SW 1271 (cell line): ENCODE measurements around the gene DGKE.

ENCODE experiments used
- DNase-seq, 2 experiments: peaks; one replicate each; lab custom pipeline; 2025; lab: John Stamatoyannopoulos, UW

DGKE gene

DNA sequence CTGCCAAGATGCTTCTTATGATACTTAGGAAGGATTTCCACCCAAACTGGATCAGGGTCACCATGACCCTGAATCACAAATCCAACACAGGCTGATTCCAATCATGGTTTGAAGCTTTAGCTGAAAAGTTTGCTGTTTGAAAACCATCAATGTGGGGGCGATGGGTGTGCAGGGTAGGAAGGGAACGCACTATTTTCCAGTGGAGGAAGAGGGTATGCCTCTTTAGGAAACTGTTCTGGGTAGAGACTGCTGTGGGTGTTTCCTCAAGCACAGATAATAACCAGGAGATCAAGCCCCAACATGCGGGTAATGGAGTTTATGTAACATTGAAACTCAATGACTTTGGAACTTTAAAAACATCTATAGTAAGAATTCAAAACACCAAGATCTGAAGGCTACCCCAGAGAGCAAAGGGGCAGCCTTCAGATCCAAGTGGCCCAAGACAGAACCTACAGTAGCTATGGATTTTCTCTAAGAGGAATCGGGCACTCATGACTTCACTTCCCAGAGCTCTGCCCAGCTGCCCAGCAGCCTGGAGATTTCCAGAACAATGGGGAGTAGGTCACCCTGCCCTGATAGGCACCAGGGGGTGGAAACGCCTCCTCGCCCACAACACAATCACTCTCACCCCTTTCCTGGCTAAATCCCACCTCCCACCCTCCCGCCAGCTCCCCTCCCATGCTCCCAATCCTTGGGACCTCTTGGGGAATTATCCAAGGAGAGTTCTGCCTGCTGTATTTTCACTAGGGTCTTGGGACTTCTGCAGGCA, 57.1 kb downstream of the DGKE start:
- DNase-seq = no peak

DNA sequence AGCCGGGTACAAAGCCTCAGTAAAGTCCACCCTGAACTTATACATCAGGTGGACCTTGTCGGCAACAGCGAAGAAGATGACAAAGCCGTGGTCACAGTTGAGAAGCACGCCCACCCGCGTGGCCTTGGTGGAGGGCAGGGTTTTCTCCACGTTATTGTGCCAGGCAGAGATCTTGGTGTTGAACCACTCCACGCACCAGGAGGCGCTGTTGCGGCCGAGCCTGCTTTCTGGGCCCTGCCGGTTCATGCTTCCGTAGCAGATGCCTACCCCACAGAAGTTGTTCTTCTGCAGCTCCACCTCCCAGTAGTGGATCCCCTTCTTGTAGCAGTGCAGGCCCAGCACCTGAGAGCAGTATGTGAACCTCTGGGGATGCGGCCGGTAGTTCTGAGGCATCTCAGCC, 57.8 kb downstream of the DGKE start:
- DNase-seq = no peak

DNA sequence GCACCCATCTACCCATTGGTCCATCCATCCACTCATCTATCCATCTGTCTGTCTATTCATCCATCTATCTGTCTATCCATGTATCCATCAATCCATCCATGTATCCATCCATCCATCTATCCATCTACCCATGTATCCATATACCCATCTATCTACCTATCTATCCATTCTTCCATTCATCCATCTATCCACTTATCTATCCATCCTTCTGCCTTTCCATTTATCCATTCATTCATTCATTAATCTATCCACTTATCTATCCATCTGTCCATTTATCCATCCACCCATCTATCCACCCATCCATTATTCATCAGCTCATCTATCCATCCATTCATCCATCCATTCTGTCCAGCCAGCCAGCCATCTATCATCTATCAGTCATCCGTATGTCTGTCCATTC, 58.4 kb downstream of the DGKE start:
- no peak for DNase-seq

DNA sequence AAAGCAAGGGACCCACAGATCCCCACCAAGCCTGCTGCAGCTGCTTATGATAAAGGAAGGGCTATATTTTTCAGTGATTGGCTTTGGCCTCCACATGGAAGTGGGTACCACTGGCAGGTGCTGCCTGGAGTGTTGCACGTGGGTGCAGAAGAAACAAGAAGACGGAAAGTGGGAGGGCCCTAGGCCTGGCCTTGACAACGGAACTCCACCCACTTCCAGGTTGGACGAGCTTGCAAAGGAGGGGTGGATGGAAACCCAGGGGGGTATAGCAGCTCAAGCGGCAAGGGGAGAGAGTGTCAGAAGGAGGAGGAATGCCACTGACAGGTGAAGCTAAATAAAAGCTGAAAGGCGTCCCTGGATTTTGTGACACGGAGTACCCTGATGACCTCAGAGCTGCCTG, 59.6 kb downstream of the DGKE start:
- DNase-seq = no peak

DNA sequence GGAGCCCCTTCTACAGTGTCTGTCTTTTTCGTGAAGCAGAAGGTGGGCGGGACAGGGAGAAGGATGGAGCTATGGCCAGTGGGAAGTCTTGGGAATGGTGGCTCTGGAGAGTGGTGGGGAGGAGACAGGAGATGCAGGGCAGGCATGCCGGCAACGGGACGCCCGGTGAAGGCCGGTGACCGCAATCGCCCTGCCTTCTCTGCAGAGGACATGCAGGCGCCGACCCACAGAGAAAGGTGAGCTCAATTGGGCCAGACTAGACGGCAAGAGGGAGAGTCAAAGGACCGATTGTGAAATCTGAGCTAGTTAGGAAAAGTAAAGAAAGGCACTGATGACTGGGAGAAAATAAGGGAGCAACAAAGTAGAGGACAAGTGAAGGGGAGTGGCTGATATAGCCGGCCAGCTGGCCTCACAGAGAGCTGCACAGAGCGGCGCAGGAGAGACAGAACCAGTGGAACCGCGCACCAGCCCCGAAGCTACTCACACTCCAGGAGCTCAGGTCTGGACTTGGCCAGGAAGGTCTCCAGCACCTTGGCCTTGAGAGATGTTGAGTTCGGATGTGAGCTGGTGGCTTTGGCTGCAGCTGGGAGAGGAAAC, 61.0 kb downstream of the DGKE start:
- DNase-seq = no peak

DNA sequence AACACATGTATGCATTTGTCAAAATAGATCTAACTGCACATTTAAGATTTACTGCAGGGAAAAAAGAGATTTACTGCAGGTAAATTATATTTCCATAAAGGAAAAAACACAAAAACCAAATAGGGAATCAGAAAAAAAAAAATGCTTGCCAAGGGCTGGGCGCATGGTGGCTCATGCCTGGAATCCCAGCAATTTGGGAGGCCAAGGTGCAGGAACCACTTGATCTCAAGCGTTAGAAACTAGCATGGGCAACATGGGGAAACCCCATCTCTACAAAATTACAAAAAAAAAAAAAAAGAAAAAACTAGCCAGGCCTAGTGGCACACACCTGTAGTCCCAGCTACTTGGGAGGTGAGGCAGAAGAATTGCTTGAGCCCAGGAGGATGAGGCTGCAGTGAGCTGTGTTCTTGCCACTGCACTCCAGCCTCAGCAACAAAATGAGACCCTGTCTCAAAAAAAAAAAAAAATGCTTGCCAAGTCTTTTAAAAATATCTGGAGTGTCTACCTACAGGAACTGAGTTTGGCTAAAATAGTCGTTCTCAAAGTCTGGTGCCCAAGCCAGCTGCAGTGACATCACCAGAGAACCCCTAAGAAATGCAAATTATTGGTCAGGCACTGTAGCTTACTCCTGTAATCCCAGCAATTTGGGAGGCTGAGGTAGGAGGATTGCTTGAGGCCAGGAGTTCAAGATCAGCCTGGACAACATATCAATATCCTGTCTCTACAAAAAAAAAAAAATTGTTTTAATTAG, 62.4 kb downstream of the DGKE start:
- DNase-seq = no peak

DNA sequence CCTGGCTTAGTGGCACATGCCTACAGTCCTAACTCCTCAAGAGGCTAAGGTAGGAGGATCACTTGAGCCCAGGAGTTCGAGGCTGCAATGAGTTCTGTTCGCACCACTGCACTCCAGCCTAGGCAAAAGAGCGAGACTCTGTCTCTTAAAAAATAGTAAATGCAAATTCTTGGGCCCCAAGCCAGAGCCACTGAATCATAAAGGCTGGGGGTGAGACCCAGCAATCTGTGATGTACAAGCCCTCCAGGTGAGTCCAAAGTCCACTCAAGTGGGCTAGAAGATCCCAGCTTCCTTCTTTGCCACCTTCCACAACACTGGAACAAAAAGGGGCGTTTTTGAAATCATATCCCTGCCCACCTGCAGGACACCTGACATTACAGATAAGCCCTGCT, 63.0 kb downstream of the DGKE start:
- no peak for DNase-seq

DNA sequence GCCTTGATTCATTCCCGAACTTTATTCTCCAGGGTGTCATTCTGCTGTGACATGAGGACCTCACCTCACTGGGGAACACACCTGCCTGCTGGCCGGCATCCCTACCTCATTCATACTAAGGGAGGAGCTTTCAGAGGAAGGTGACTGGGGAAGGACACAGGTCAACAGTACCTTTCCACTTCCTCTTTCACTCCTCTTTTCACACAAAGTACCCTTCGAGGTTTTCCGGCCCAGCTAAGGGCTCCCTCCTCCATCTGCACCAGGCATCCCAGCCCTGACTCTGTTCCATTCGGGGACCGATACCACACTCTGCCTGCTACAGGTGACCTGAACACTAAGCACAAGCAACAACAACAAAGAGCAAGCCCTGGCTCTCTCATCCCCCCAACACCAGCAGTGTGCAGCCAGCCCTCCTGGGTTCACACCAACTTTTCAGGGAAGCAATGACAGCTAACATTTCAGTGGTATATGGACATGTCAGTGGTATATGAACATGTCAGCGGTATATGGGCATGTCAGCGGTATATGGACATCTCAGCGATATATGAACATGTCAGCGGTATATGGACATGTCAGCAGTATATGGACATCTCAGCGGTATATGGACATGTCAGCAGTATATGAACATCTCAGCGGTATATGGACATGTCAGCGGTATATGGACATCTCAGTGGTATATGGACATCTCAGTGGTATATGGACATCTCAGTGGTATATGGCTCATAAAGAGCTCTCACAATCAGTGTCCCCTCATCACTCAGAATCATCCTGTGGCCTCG, 63.9 kb downstream of the DGKE start:
- DNase-seq = no peak

DNA sequence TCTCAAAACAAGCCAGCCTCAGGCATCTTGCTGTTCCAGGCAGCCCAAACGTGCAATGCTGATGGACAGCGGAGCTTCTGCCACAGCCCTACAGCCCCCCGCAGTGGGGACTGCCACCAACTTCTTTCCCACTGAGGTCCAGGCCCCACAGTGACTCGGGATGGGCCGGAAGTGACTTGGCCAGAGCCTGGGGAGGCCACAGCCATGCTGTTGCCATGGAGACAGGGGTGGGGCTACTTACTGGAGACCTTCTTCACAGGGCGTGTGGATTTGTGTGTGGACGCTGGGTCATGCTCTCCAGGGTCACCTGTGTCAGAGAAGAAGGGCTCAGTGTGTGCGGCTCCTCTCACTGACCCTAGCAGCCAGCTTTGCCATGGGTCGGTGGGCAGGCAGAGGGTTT, 64.9 kb downstream of the DGKE start:
- no peak for DNase-seq

DNA sequence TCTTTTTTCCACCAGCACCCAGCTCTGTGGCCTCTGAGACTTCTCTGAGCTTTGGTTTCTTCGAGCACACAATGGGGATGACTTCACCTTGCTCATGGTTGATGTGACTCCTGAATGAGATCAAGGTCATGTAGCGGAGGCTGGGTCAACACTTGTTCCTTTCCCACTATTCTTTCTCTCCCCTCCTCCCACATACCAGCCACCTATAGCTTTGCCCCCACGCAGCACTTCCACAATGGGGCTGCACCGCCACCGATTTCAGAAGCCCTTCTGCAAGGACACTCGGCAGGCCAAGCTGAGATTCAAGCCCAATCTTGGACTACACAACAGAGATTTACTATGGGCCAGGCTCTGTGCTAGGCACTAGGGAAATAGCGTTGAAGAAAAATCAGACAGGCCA, 65.5 kb downstream of the DGKE start:
- no peak for DNase-seq

DNA sequence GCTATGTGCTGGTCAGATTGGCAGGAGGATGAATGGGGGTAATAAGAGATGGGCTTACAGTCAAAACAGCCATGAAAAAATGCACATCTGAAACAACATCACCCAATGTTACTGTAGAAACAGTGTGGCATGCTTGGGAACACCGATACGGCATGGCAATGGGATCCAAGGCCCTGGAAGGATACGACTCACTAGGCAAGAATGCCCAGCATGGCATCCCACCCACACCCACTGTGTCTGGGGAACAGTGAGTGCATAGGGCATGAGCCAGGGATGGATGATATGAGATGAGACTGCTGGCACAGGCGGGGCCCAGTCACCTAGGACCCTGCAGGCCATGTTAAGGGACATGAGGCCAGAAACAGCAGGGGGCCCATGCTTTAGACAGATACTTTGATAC, 68.4 kb downstream of the DGKE start:
- peak; percentile 69 to 84 for DNase-seq

DNA sequence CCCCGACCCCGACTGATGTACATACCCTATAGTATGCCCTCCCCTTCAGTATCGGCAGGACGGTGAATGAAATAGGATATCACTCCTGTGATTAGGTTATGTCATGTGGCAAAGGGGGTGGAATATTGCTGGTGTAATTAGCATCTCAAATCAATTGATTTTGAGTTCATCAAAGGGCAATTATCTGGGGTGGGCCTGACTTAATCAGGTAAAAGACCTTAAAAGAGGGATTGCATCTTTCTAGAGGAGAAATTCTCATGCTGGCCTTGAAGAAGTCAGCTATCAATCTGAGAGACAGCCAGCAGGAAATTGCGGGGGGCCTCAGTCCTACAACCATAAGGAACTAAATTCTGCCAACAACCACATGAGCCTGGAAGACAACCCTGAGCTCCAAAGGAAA, 69.6 kb downstream of the DGKE start:
- no peak for DNase-seq

DNA sequence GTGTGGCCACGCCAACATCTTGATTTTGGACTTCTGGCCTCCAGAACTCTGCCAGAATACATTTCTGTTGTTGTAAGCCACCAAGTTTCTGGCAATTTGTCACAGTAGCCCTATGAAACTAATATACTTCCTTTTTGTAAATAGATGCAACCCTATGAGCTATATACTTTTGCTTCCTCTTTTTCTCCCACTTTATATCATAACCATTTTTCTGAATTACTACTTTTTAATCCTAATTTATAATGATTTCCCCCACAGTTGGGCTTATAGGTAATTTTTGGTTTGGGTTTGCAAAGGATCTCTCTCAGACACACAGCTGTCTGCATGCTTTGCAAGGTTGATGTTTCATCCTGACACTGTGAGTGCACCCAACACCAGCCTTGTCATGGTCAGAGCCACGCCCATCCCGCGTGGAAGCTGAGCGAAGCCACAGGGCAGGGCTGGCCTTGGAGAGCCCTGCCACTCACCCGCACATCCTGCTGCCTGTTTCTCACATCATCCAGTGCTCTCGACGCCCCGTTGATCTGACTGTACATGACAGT, 74.1 kb downstream of the DGKE start:
- no peak for DNase-seq

DNA sequence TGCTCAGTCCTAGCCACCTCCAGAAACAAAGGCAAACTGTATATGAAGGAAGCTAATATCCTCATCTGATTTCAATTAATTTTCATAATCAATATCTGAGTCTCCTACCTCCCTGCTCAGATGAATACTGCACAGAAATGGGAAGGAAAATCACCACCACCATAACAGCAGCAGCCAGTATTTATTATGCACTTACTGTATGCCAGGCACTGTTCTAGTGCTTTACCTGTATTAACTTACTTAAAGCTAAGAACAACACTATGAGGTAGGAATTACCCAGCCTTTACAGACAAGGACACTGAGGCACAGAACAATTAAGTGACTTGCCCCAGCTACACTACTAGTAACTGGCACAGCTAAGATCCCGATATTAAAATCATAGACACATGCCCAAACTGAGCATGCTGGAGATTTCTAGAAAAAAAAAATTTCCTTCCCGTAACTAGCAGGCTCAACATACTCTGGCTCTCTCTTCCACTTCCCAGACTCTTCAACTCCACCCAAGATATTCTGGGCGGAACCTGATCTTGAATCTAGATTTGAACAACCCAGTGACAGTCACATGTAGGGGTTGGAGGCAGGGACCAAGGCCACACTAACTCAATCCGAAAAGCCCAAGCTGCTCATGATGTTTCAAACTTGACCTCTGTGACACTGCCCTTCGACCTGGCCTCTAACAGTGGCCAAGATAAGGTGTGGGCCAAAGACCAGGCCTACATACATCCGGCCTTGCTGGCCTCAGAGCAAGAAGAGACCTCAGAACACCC, 76.0 kb downstream of the DGKE start:
- DNase-seq = no peak

DNA sequence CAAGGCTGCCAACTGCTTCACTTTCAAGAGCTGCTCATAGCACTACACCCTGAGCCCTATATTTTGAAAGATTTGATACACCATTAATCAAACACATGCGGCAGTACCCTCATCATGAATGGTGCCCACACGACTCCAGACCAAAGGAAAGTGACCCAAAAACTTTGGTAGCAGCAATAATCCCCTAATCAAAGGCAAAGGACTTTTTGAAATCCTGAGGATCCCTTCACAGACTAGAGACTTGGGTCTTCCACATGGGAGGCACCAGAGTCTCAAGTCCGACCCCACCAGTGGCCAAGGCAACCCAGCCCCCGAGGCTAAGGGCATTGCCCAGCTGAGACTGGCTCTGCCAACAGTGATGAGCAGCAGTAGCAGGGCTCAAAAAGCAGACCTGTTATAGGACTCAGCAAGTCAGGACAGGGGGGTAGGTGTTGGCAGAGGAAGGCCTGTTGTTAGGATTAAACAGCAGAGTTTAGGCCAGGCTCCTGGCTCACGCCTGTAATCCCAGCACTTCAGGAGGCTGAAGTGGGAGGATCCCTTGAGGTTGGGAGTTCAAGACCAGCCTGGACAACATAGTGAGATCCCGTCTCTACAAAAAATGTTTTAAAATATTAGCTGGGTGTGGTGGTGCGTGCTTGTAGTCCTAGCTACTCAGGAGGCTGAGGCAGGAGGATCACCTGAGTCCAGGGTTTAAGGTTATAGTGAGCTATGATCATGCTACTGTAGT, 76.7 kb downstream of the DGKE start:
- no peak for DNase-seq

DNA sequence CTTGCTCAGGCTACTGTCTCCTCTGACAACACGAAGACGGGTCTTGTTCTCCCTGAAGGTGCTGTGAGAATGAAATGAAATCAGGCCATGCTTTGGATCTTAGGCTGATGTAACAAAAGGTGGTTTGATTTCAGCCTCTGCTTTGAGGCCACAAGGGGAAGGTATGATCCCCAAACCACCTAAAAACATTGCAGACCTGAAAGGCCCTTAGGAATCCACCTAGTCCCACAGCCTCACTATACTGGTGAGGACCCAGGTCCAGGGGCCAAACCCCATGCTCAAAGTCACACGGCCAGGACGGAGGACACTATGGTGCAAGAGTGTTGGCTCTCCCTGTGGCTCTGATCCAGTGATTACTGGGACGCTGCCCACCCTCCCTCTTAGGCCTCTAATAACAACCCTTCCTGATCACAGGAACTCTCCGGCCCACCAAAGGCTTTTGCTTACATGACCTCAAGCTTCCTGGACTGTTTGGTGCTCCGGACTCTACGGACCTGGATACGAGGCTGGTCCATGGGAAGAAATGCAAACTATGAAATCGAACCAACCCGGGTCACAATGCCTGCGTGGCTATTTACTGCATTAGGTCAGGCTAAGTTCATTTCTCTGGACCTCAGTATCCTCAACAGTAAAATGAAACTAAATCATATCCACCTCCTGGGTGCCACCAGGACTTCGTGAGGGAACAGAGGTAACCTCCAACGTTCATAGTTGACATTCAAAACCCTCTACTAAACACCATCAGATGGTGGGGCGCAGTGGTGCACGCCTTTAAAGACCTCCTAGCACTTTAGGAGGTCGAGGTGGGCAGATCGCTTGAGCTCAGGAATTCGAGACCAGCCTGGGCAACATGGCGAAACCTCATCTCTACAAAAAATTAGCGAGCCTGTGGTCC, 78.4 kb downstream of the DGKE start:
- DNase-seq = no peak

DNA sequence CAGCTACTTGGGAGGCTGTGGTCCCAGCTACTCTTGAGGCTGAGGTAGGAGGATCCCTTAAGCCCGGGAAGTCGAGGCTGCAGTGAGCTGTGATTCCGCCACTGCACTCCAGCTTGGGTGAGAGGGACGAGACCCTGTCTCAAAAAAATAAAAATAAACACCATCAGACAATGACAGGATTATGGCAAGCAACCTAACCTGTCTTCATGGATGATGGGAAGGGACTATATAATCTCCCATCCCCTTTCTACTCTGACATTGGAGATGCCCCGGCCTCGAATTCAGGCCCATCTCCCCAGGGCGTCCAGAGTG, 79.0 kb downstream of the DGKE start:
- DNase-seq = no peak

DNA sequence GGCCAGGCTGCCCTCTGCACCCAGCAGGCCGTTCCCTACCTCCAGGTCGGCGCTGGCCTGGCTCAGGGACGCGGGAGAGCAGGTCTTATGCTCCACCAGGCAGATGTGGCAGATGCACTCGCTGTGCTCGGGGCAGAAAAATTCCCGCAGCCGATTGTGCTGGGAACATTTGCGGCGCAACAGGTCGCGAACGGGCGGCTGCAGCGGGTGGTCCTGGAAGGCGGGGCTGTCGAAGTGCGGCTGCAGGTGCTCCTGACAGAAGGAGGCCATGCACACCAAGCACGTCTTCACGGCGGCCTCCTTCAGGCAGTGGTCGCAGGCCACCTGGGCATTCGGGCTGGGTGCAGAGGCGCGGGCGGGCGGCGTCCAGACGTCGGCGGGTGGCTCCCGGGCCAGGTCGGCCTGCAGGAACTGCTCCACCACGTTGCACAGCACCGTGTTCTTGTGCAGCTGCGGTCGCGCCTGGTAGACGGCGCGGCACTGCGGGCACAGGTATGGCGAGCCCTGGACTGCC, 79.5 kb downstream of the DGKE start:
- no peak for DNase-seq

DNA sequence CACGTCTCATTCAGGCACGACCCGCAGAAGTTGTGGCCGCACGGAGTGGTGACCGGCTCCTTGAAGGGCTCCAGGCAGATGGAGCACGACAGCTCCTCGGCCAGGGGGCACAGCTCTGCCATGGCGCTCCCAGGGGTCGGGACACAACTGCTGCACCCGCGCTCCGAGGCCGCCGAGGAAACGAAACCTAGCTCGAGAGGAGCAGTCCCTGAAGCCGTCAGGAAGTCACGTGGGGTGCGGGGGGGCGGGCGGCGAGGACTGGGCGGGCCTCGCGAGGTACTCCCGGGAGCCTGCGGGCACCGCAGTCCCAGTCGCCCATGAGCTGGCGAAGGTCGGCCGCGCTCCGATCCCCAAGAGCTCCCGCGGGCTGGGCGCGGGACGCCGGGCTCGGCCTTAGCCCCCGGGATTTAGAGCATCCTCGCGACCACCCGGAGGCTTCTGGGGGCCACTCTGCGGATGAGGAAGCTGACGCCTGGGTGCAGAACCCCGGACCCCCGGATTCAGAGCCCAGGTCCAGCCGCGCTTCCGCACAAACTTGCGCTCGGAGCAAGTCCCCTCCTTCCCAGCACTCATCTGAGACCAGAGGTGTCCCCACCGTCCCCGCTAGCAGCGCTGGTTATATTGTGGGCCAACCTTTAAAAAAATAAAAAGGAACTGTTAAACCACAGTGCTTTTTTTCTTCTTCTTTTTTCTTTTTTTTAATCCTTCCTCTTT, 80.1 kb downstream of the DGKE start, which contains the start of gene TRIM25:
TSS of gene TRIM25 (minus strand) at position 183 of the 714 bp plus-strand sequence. CDS start at position 122, 61 bp downstream.
- DNase-seq = peak; percentile 80 to 88
